Naive B cell (primary cell): Measurements from ENCODE around the gene RAB11FIP5. TPM values are rescaled to one million over a fixed set of nuclear protein-coding genes. Genes with fewer than 3 reads are reported as not detected.

Source experiments
- polyA plus RNA-seq, 6 donors: library from polyadenylated mRNA; unstranded; fragments of 300-500 nt; fragmentation: Illumina TruSeq; gene quantifications; one replicate each; pipeline ENCODE4 v1.2.3, GENCODE V29; 2021; ENCODE audit warnings: low read depth in 6 of 6

RAB11FIP5 gene
- polyA plus RNA-seq, 6 donors from 2014 or later = 2.0 to 3.6 (median 2.4) TPM; not detected in 1

Other genes with a start within 250 kb of the RAB11FIP5 start
- gene SPR, start 225.5 kb downstream of the RAB11FIP5 start, polyA plus RNA-seq = not detected
- gene EMX1, start 195.4 kb downstream of the RAB11FIP5 start, polyA plus RNA-seq = under 1 TPM in 1 of 6 donors, not detected in 5; 0.12 TPM
- 1 to 10 TPM in 5 of 6 donors, not detected in 1; 2.5 to 4.4 (median 3.0) TPM for gene SFXN5, start 41.2 kb downstream of the RAB11FIP5 start, polyA plus RNA-seq
- gene NOTO, start 89.6 kb upstream of the RAB11FIP5 start, polyA plus RNA-seq = not detected
- 10 to 100 TPM in 5 of 6 donors, 1 to 10 TPM in 1; 4.9 to 29.2 (median 20.9) TPM for gene SMYD5, start 101.3 kb upstream of the RAB11FIP5 start, polyA plus RNA-seq
- 10 to 100 TPM in 5 of 6 donors, 1 to 10 TPM in 1; 9.5 to 19.1 (median 10.6) TPM for gene PRADC1, start 120.3 kb upstream of the RAB11FIP5 start, polyA plus RNA-seq
- 100 to 1,000 TPM; 224 to 376 (median 265) TPM for gene CCT7, start 121.4 kb upstream of the RAB11FIP5 start, polyA plus RNA-seq
- 1 to 10 TPM in 4 of 6 donors, under 1 TPM in 1, not detected in 1; 0.79 to 2.3 (median 1.1) TPM for gene FBXO41, start 171.5 kb upstream of the RAB11FIP5 start, polyA plus RNA-seq
- under 1 TPM in 3 of 6 donors, not detected in 3; 0.23 to 0.84 (median 0.49) TPM for gene EGR4, start 180.6 kb upstream of the RAB11FIP5 start, polyA plus RNA-seq